ENCODE results near the gene GPR17.
A peak's percentile ranks its signal among the peaks of the same experiment; 100 is the strongest.

GPR17 gene

GRCh38 chr2:127674241-127675209 lies 28.6 kb downstream of the GPR17 start:
- peak overlapping the region; percentile 17 for H3K4me3 ChIP-seq (ENCODE audit: low read length)
- DNase-seq (ENCODE audit: low read depth) = no peak
- TF ChIP-seq, protein P1, sequence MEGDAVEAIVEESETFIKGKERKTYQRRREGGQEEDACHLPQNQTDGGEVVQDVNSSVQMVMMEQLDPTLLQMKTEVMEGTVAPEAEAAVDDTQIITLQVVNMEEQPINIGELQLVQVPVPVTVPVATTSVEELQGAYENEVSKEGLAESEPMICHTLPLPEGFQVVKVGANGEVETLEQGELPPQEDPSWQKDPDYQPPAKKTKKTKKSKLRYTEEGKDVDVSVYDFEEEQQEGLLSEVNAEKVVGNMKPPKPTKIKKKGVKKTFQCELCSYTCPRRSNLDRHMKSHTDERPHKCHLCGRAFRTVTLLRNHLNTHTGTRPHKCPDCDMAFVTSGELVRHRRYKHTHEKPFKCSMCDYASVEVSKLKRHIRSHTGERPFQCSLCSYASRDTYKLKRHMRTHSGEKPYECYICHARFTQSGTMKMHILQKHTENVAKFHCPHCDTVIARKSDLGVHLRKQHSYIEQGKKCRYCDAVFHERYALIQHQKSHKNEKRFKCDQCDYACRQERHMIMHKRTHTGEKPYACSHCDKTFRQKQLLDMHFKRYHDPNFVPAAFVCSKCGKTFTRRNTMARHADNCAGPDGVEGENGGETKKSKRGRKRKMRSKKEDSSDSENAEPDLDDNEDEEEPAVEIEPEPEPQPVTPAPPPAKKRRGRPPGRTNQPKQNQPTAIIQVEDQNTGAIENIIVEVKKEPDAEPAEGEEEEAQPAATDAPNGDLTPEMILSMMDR (conservative IDR thresholded peaks at IDR 0.05; ENCODE audit: low read depth, low read length) = no peak

DNA sequence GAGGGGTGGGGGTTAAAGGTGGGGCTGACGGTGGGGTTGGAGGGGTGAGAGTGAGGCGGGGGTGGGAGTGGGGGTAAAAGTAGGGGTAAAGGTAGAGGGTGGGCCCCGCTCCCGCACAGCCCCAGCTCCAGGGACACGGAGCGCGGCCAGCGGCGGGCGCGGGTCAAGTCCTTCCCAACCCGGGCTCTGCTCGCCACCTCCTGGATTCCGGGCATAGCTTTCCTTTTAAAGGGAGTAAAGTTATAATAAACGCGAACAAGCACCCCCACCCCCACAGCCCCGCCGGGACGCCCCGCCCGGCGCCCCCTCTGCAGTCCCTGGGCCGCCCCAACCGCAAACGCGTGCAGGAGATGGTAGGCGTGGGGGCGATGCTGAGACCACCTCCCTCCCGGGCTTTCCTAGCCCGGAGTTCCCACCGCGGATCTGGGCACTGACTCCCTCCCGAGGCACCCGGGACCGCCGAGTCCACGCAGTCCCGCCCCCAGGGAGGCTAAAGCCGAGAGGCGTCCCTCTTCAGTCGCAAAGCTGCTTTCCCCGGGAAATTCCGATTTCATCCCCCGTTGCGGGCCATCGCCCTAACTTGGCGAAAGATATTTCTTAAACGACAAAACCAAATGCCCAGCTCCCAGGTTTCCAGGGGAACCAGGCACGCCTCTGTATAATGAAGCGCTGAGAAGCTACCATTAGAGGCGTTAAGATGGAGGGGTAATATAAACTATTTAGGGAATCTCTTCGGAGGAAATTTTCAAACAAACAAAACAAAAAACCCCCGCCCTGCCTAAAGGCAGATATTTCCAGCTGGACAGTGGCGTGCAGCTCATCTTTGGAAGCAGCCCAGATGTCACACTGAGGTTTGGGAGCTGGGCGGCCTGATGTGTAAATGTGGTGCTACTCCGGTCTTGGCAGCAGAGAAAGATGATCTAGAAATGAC lies 29.6 kb downstream of the GPR17 start, which contains the start of gene LIMS2:
TSS of gene LIMS2 (minus strand) at position 200 of the 931 bp plus-strand sequence. CDS start 506 bp downstream, outside the sequence.
- H3K4me3 ChIP-seq (ENCODE audit: low read length) = peak within 1 kb of the TSS; percentile 56
- no peak for DNase-seq (ENCODE audit: low read depth)
- TF ChIP-seq, protein P1 (conservative IDR thresholded peaks at IDR 0.05; ENCODE audit: low read depth, low read length) = no peak

DNA sequence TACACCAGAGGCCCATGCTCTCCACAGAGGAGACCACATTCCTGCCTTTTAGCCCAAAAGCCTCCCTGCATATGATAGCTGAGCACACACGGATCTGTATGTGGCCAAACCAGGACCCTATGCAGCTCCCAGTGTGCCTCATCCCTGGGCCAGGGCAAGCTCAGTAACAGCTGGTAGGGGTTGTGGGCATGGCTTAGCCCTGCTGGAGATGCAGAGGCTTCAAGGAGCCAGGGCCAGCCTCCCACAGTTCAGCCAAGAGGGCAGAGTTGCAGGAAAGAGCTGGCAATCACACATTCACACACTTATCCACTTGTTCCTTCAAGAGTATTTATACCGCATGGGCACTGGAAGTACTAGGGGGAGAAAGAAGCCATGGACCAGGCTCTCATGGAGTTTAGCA lies 31.0 kb downstream of the GPR17 start:
- no peak for DNase-seq (ENCODE audit: low read depth)

DNA sequence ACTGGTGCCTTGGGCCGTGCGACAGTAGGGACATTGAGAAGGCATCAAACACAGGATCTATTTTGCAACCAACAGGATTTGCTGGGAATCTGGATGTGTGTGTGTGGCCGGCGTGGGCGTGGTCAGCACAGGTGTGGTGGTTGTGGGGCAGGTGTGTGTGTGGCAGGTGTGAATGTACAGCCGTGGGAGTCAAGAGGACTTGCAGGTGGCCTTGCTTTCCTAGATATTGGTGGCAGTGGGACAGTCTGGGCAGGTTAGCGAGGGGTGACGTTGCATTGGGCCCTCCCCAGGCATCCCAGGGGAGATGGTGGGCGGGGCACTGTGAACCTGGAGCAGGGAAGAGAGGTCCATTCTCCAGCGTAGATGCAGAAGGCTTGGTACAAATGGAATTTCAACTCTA lies 32.6 kb downstream of the GPR17 start:
- TF ChIP-seq, protein P1 (conservative IDR thresholded peaks at IDR 0.05; ENCODE audit: low read depth, low read length) = no peak

More for the DNA sequence above, 31.0 kb downstream of the GPR17 start:
- TF ChIP-seq, protein P1 (conservative IDR thresholded peaks at IDR 0.05; ENCODE audit: low read depth, low read length) = no peak
- no peak overlapping the region for H3K4me3 ChIP-seq (ENCODE audit: low read length)

DNA sequence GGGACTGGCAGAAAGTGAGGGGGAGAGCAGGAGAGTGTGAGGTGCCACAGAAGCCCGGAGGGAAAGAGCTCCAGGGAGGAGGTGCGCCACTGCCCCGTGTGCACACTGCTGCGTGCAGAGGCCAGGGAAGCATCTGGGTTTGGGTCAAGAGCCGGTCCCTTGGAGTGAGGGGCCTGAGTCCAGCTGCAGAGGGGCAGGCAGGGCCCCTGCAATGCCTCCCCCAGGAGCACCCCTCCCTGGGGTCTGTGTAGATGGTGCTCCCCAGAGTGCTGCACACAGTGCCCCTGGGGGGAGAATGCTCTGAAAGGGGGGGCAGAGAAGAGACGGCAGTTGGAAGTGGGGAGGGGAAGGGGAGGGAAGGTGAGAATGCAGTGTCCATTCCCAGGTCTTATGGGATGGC lies 33.0 kb downstream of the GPR17 start:
- TF ChIP-seq, protein P1 (conservative IDR thresholded peaks at IDR 0.05; ENCODE audit: low read depth, low read length) = no peak
- no peak for DNase-seq (ENCODE audit: low read depth)
- H3K4me3 ChIP-seq (ENCODE audit: low read length) = no peak overlapping the region

More for the DNA sequence above, 32.6 kb downstream of the GPR17 start:
- no peak overlapping the region for H3K4me3 ChIP-seq (ENCODE audit: low read length)
- DNase-seq (ENCODE audit: low read depth) = no peak

DNA sequence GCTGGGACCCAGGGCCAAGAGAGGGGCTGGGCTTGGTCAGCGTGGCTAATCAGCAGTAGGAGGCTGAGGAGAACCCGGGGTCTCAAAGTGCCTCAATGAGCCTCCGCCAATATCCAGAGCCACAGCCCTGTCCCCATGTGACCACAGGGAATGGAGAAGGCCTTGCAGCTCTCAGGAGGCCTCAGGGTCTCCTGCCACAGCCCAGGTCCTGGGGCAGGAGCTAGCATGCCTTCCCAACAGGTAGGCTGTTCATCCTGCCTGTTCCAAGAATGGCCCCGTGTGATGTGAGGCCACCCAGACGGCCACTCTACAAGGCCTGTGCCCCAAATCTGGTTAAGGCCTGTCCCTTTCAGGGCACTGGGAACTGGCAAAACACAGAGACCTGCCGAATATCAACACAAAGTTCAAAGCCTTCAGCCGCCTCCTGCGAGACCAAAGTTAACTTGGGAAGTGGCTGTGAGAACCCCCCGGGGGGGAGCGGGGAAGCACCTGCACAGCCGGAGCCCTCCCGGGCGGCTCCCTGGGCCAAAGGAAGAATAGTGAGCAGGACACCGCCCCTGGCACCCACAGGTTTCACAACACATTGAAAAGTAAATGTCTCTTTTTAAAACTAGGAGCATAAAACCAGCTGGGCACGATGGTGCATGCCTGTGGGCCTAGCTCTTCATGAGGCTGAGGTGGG lies 33.9 kb downstream of the GPR17 start:
- H3K4me3 ChIP-seq (ENCODE audit: low read length) = no peak overlapping the region
- TF ChIP-seq, protein P1 (conservative IDR thresholded peaks at IDR 0.05; ENCODE audit: low read depth, low read length) = no peak
- no peak for DNase-seq (ENCODE audit: low read depth)
